Neural cell (in vitro differentiated cells): ENCODE data around the gene TRIB2. TPM values are rescaled to one million over a fixed set of nuclear protein-coding genes. Genes with fewer than 3 reads are reported as not detected.

Experiments used
- H2AFZ ChIP-seq: fragments of 200-600, 300-800 bp; sonication (generic), shearing (Covaris generic); 2 replicates; pipeline ENCODE4 v1.6.0; 2014; ENCODE audit warnings: low read depth, mild to moderate bottlenecking, antibody characterized with exemption, low read length, moderate library complexity
- H3F3A ChIP-seq: fragments of 200-600 bp; shearing (Covaris generic); 2 replicates; pipeline ENCODE4 v1.6.1; 2016; ENCODE audit warnings: mild to moderate bottlenecking, moderate library complexity, mixed read lengths, antibody characterized with exemption, low read length; ENCODE audit not compliant: insufficient read depth, poor library complexity, severe bottlenecking
- H3K27ac ChIP-seq: fragments of 200-600, 300-800 bp; sonication (generic), shearing (Covaris generic); 2 replicates; pipeline ENCODE4 v1.5.1; 2014; ENCODE audit warnings: mild to moderate bottlenecking, low read length, moderate library complexity
- H3K27me3 ChIP-seq: fragments of 300-800, 200-600 bp; sonication (generic), shearing (Covaris generic); 2 replicates; pipeline ENCODE4 v1.6.0; 2014; ENCODE audit warnings: mild to moderate bottlenecking, low read depth, low read length, moderate library complexity; ENCODE audit not compliant: insufficient read depth
- H3K36me3 ChIP-seq: fragments of 300-800, 200-600 bp; sonication (generic), shearing (Covaris generic); 2 replicates; pipeline ENCODE4 v1.5.1; 2014; ENCODE audit warnings: mild to moderate bottlenecking, antibody characterized with exemption, low read length, moderate library complexity; ENCODE audit not compliant: insufficient read depth
- H3K4me2 ChIP-seq: fragments of 300-800, 200-600 bp; sonication (generic), shearing (Covaris generic); 2 replicates; pipeline ENCODE4 v1.6.0; 2014; ENCODE audit warnings: mild to moderate bottlenecking, low read length
- H3K4me3 ChIP-seq: fragments of 300-800, 200-600 bp; sonication (generic), shearing (Covaris generic); 2 replicates; pipeline ENCODE4 v1.5.1; 2014; ENCODE audit warnings: mild to moderate bottlenecking, low read length, moderate library complexity
- H3K79me2 ChIP-seq: fragments of 200-600 bp; shearing (Covaris generic); replicated peaks from 2 replicates; pipeline ENCODE4 v1.6.0; 2014; ENCODE audit warnings: mild to moderate bottlenecking, low read length, moderate library complexity; ENCODE audit not compliant: insufficient read depth
- H3K9ac ChIP-seq: fragments of 300-800, 200-600 bp; sonication (generic), shearing (Covaris generic); 2 replicates; pipeline ENCODE4 v1.6.1; 2016; ENCODE audit warnings: mild to moderate bottlenecking, low read length, mixed read lengths
- H3K9me2 ChIP-seq: fragments of 200-600 bp; shearing (Covaris generic); 2 replicates; pipeline ENCODE4 v1.6.1; 2016; ENCODE audit warnings: mild to moderate bottlenecking, low read length, mixed read lengths; ENCODE audit not compliant: insufficient read depth
- H3K9me3 ChIP-seq: fragments of 200-600, 300-800 bp; sonication (generic), shearing (Covaris generic); 2 replicates; pipeline ENCODE4 v1.6.1; 2016; ENCODE audit warnings: mild to moderate bottlenecking, mixed run types, low read length, moderate library complexity, mixed read lengths
- H4K20me1 ChIP-seq: fragments of 200-600 bp; shearing (Covaris generic); 2 replicates; pipeline ENCODE4 v1.6.1; 2016; ENCODE audit warnings: mild to moderate bottlenecking, mixed run types; ENCODE audit not compliant: insufficient read depth
- CTCF ChIP-seq: fragments of 450-650 bp; IDR thresholded peaks from 2 replicates; pipeline ENCODE4 v1.5.1; 2014; ENCODE audit warnings: antibody characterized with exemption, mild to moderate bottlenecking, moderate library complexity; ENCODE audit not compliant: poor library complexity, severe bottlenecking
- EP300 ChIP-seq: fragments of 450-650 bp; conservative IDR thresholded peaks from 2 replicates; pipeline ENCODE4 v1.6.1; 2014; ENCODE audit warnings: antibody characterized with exemption, mild to moderate bottlenecking, moderate library complexity; ENCODE audit not compliant: poor library complexity, severe bottlenecking
- EZH2 ChIP-seq: fragments of 200-600, 300-800 bp; shearing (Covaris generic), sonication (generic); IDR thresholded peaks from 2 replicates; pipeline ENCODE4 v1.6.1; 2014; ENCODE audit warnings: antibody characterized with exemption, low read length, borderline replicate concordance, mild to moderate bottlenecking; ENCODE audit not compliant: insufficient read depth, poor library complexity, severe bottlenecking
- MXI1 ChIP-seq: fragments of 450-650 bp; conservative IDR thresholded peaks from 2 replicates; pipeline ENCODE4 v1.6.1; 2014; ENCODE audit warnings: antibody characterized with exemption, mild to moderate bottlenecking; ENCODE audit not compliant: poor library complexity, severe bottlenecking
- POLR2AphosphoS5 ChIP-seq: IDR thresholded peaks from 2 replicates; pipeline ENCODE4 v1.6.1; 2012
- RAD21 ChIP-seq: fragments of 450-650 bp; conservative IDR thresholded peaks from 2 replicates; pipeline ENCODE4 v1.6.1; 2014; ENCODE audit warnings: antibody characterized with exemption, mild to moderate bottlenecking, moderate library complexity
- SMC3 ChIP-seq: fragments of 450-650 bp; conservative IDR thresholded peaks from 2 replicates; pipeline ENCODE4 v1.6.1; 2014; ENCODE audit warnings: antibody characterized with exemption, mild to moderate bottlenecking, moderate library complexity; ENCODE audit not compliant: poor library complexity
- TAF1 ChIP-seq: IDR thresholded peaks from 2 replicates; pipeline ENCODE4 v1.6.1; 2012; ENCODE audit warnings: low read depth
- polyA plus RNA-seq: library from polyadenylated mRNA; depleted of rRNA; stranded (reverse); fragments of >200 nt; gene quantifications from 2 replicates; pipeline ENCODE4 v1.2.3, GENCODE V29; 2014
- TF ChIP-seq, protein P1 (sequence below): IDR thresholded peaks from 2 replicates; pipeline ENCODE4 v1.6.1; 2012; ENCODE audit warnings: borderline replicate concordance

Gene TRIB2
- polyA plus RNA-seq, 1 donor from 2014 or later = 123 TPM

DNA sequence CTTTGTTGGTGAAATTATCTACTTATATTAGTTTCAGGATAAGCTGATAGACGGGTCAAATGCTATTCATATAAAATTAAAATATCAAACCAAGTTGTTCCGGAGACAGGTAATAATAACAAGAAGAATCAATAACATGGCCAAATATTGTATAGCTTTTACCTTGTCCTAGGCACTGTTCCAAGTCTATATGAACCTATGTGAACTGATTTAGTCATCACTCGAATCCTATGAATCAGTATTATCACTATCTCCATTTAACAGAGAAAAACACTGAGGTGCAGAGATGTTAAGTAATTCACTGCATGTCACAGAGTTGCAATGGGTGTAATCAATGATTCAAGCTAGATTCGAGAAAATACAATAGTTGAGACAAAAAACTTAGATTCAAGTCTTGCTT is 40.0 kb upstream of the TRIB2 start:
- no peak overlapping the region for H3K27ac ChIP-seq
- H3K36me3 ChIP-seq = no peaks in the 10 kb centered on the region
- no peak overlapping the region for H3K9ac ChIP-seq
- no peaks in the 10 kb centered on the region for H3K79me2 ChIP-seq
- no peak overlapping the region for H2AFZ ChIP-seq
- H3K4me2 ChIP-seq = no peak overlapping the region
- H3K27me3 ChIP-seq = no peaks in the 10 kb centered on the region
- no peak overlapping the region for H3K4me3 ChIP-seq
- TF ChIP-seq EZH2 (no peak), RAD21 (no peak), MXI1 (no peak), SMC3 (no peak), EP300 (no peak), POLR2AphosphoS5 (no peak), TAF1 (no peak), CTCF (no peak)
- TF ChIP-seq, protein P1, sequence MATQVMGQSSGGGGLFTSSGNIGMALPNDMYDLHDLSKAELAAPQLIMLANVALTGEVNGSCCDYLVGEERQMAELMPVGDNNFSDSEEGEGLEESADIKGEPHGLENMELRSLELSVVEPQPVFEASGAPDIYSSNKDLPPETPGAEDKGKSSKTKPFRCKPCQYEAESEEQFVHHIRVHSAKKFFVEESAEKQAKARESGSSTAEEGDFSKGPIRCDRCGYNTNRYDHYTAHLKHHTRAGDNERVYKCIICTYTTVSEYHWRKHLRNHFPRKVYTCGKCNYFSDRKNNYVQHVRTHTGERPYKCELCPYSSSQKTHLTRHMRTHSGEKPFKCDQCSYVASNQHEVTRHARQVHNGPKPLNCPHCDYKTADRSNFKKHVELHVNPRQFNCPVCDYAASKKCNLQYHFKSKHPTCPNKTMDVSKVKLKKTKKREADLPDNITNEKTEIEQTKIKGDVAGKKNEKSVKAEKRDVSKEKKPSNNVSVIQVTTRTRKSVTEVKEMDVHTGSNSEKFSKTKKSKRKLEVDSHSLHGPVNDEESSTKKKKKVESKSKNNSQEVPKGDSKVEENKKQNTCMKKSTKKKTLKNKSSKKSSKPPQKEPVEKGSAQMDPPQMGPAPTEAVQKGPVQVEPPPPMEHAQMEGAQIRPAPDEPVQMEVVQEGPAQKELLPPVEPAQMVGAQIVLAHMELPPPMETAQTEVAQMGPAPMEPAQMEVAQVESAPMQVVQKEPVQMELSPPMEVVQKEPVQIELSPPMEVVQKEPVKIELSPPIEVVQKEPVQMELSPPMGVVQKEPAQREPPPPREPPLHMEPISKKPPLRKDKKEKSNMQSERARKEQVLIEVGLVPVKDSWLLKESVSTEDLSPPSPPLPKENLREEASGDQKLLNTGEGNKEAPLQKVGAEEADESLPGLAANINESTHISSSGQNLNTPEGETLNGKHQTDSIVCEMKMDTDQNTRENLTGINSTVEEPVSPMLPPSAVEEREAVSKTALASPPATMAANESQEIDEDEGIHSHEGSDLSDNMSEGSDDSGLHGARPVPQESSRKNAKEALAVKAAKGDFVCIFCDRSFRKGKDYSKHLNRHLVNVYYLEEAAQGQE = no peak
- H3K9me3 ChIP-seq = no peaks in the 10 kb centered on the region
- H3K9me2 ChIP-seq = no peaks in the 10 kb centered on the region
- H4K20me1 ChIP-seq = no peaks in the 10 kb centered on the region
- H3F3A ChIP-seq = no peaks in the 10 kb centered on the region

- TF ChIP-seq CTCF (no peak), MXI1 (no peak), EZH2 (no peak)
- TF ChIP-seq, protein P1 = no peak
- no peak overlapping the region for H2AFZ ChIP-seq
- no peaks in the 10 kb centered on the region for H3K9me3 ChIP-seq
- no peaks in the 10 kb centered on the region for H4K20me1 ChIP-seq
- H3F3A ChIP-seq = no peaks in the 10 kb centered on the region
- H3K79me2 ChIP-seq = no peaks in the 10 kb centered on the region
- no peak overlapping the region for H3K9ac ChIP-seq
- no peaks in the 10 kb centered on the region for H3K27me3 ChIP-seq
- H3K4me3 ChIP-seq = no peak overlapping the region
- no peak overlapping the region for H3K4me2 ChIP-seq
- H3K27ac ChIP-seq = no peak overlapping the region
- no peaks in the 10 kb centered on the region for H3K9me2 ChIP-seq
- no peaks in the 10 kb centered on the region for H3K36me3 ChIP-seq
Measured at GRCh38 chr2:12678186-12678585, 38.5 kb upstream of the TRIB2 start.
